H1 (cell line): ENCODE results near the gene UGT1A8.

ENCODE experiments used
- EP300 ChIP-seq, 2 experiments: IDR thresholded peaks; 1 replicate in 1 of 2; 2 replicates in 1 of 2; pipeline ENCODE4 v1.6.1; 2011 to 2012; ENCODE audit warnings: low read depth in 2 of 2, low read length in 2 of 2, mild to moderate bottlenecking in 2 of 2, borderline replicate concordance in 1 of 2, inconsistent platforms in 1 of 2, moderate library complexity in 1 of 2
- GTF2F1 ChIP-seq: IDR thresholded peaks from 2 replicates; pipeline ENCODE4 v1.6.1; 2012; ENCODE audit warnings: low read depth, low read length, improper control_type of control experiment, borderline replicate concordance
- MAFK ChIP-seq: IDR thresholded peaks from 2 replicates; pipeline ENCODE4 v1.6.1; 2012; ENCODE audit warnings: low read depth, mild to moderate bottlenecking, improper control_type of control experiment, low read length
- NANOG ChIP-seq: IDR thresholded peaks from 2 replicates; pipeline ENCODE4 v1.6.1; 2011; ENCODE audit warnings: low read length, low read depth, mild to moderate bottlenecking, inconsistent platforms; ENCODE audit not compliant: insufficient read depth, poor library complexity, severe bottlenecking
- POLR2A ChIP-seq, 2 experiments: IDR thresholded peaks; 1 replicate in 1 of 2; 2 replicates in 1 of 2; pipeline ENCODE4 v1.6.1; 2011; ENCODE audit warnings: low read depth in 2 of 2, low read length in 2 of 2, mild to moderate bottlenecking in 2 of 2; ENCODE audit errors: control extremely low read depth in 1 of 2
- POLR2AphosphoS5 ChIP-seq: IDR thresholded peaks from 2 replicates; pipeline ENCODE4 v1.6.1; 2011; ENCODE audit warnings: low read depth, low read length
- RAD21 ChIP-seq, 2 experiments: IDR thresholded peaks in 1 of 2; conservative IDR thresholded peaks in 1 of 2; 2 replicates each; pipeline ENCODE4 v1.6.1; 2011; ENCODE audit warnings: low read depth in 2 of 2, low read length in 2 of 2, improper control_type of control experiment in 1 of 2, inconsistent platforms in 1 of 2, mild to moderate bottlenecking in 1 of 2, moderate library complexity in 1 of 2
- RBBP5 ChIP-seq: IDR thresholded peaks from 2 replicates; pipeline ENCODE4 v1.7.1; 2012; ENCODE audit warnings: low read depth, mild to moderate bottlenecking, inconsistent platforms, low read length, moderate library complexity, borderline replicate concordance
- SIN3A ChIP-seq, 2 experiments: IDR thresholded peaks in 1 of 2; conservative IDR thresholded peaks in 1 of 2; 2 replicates each; pipeline ENCODE4 v1.6.1; 2011 to 2012; ENCODE audit warnings: low read length in 2 of 2, improper control_type of control experiment in 1 of 2, low read depth in 1 of 2, mild to moderate bottlenecking in 1 of 2
- SP1 ChIP-seq: IDR thresholded peaks from 2 replicates; pipeline ENCODE4 v1.6.1; 2011; ENCODE audit warnings: low read depth, low read length
- TAF1 ChIP-seq: IDR thresholded peaks from 2 replicates; pipeline ENCODE4 v1.6.1; 2011; ENCODE audit warnings: mild to moderate bottlenecking, low read depth, low read length
- TEAD4 ChIP-seq: IDR thresholded peaks from 2 replicates; pipeline ENCODE4 v1.6.1; 2012; ENCODE audit warnings: low read depth, low read length, inconsistent platforms, mixed read lengths
- TF ChIP-seq, protein P1 (sequence below), 3 experiments: IDR thresholded peaks; 1 replicate in 2 of 3; 2 replicates in 1 of 3; pipeline versions ENCODE4 v1.5.1 to v1.6.1; 2011; ENCODE audit warnings: low read length in 3 of 3, mild to moderate bottlenecking in 3 of 3, inconsistent platforms in 2 of 3, low read depth in 1 of 3, moderate library complexity in 1 of 3; ENCODE audit not compliant: insufficient read depth in 1 of 3; ENCODE audit errors: control extremely low read depth in 1 of 3
- TF ChIP-seq, protein P2 (sequence below): IDR thresholded peaks from 2 replicates; pipeline ENCODE4 v1.6.1; 2011; ENCODE audit warnings: low read depth, mild to moderate bottlenecking, low read length; ENCODE audit not compliant: insufficient read depth

DNA sequence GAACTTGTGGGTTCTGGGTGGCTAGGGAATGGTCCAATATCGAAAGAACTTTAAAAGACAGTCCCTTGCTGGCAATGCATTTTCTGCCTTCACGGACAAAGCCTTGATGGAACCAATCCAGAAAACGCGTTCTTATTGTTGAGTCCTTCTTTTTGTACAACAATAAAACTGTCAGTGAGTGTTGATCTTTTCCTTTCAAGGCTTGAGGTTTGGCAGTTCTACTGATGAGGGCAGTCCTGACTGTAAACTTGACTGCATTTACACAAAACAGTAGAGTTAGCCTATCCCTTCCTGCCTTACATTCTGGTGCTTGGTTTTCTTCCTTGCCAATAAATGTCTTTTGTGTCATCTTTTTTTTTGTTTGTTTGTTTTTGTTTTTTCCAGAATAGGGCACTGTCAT is 61.8 kb downstream of the UGT1A8 start:
- no peak for TF ChIP-seq SIN3A (conservative IDR thresholded peaks at IDR 0.05 in 1 of 2, IDR thresholded peaks at IDR 0.05 in 1 of 2; ENCODE audit: low read depth in 1 of 2, low read length in 2 of 2)
- TF ChIP-seq, protein P1, sequence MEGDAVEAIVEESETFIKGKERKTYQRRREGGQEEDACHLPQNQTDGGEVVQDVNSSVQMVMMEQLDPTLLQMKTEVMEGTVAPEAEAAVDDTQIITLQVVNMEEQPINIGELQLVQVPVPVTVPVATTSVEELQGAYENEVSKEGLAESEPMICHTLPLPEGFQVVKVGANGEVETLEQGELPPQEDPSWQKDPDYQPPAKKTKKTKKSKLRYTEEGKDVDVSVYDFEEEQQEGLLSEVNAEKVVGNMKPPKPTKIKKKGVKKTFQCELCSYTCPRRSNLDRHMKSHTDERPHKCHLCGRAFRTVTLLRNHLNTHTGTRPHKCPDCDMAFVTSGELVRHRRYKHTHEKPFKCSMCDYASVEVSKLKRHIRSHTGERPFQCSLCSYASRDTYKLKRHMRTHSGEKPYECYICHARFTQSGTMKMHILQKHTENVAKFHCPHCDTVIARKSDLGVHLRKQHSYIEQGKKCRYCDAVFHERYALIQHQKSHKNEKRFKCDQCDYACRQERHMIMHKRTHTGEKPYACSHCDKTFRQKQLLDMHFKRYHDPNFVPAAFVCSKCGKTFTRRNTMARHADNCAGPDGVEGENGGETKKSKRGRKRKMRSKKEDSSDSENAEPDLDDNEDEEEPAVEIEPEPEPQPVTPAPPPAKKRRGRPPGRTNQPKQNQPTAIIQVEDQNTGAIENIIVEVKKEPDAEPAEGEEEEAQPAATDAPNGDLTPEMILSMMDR (IDR thresholded peaks at IDR 0.05; ENCODE audit: control extremely low read depth in 1 of 3, insufficient read depth in 1 of 3, low read depth in 1 of 3, low read length in 3 of 3), result no peak
- no peak for TF ChIP-seq POLR2A (IDR thresholded peaks at IDR 0.05; ENCODE audit: control extremely low read depth in 1 of 2, low read depth in 2 of 2, low read length in 2 of 2)
- no peak for TF ChIP-seq RBBP5
- no peak for TF ChIP-seq POLR2AphosphoS5
- TF ChIP-seq, protein P2, sequence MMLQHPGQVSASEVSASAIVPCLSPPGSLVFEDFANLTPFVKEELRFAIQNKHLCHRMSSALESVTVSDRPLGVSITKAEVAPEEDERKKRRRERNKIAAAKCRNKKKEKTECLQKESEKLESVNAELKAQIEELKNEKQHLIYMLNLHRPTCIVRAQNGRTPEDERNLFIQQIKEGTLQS, result no peak
- no peak for TF ChIP-seq MAFK
- TF ChIP-seq GTF2F1, result no peak
- TF ChIP-seq RAD21 (IDR thresholded peaks at IDR 0.05 in 1 of 2, conservative IDR thresholded peaks at IDR 0.05 in 1 of 2; ENCODE audit: low read depth in 2 of 2, low read length in 2 of 2), result no peak
- no peak for TF ChIP-seq NANOG
- TF ChIP-seq SP1, result no peak
- no peak for TF ChIP-seq EP300 (IDR thresholded peaks at IDR 0.05; ENCODE audit: borderline replicate concordance in 1 of 2, low read depth in 2 of 2, low read length in 2 of 2)
- no peak for TF ChIP-seq TAF1
- TF ChIP-seq TEAD4, result no peak
